OCI-LY3 (cell line): Measurements from ENCODE around the gene FAAH2.

Source experiments
- H2AFZ ChIP-seq: fragments of 200-600, 300-600 bp; shearing (Covaris generic); 2 replicates; pipeline ENCODE4 v1.6.0; 2014; ENCODE audit warnings: antibody characterized with exemption, low read depth, low read length
- H3K27ac ChIP-seq: fragments of 200-600, 300-600 bp; sonication (generic); 2 replicates; pipeline ENCODE4 v1.5.1; 2014; ENCODE audit warnings: mild to moderate bottlenecking, low read length, moderate library complexity, mixed read lengths
- H3K27me3 ChIP-seq: fragments of 200-600, 300-600 bp; sonication (generic); 2 replicates; pipeline ENCODE4 v1.6.1; 2014; ENCODE audit warnings: low read depth, low read length, mixed read lengths
- H3K36me3 ChIP-seq: fragments of 200-600, 300-600 bp; sonication (generic); replicated peaks from 2 replicates; pipeline ENCODE3; 2014; ENCODE audit warnings: low read depth, low read length, mixed read lengths
- H3K4me1 ChIP-seq: fragments of 300-600, 200-600 bp; sonication (generic); 2 replicates; pipeline ENCODE4 v1.6.1; 2014; ENCODE audit warnings: low read length, mixed read lengths
- H3K4me2 ChIP-seq: fragments of 200-600, 300-600 bp; sonication (generic); 2 replicates; pipeline ENCODE4 v1.6.1; 2014; ENCODE audit warnings: low read length, mixed read lengths
- H3K4me3 ChIP-seq: fragments of 300-600, 200-600 bp; sonication (generic); 2 replicates; pipeline ENCODE4 v1.5.1; 2014; ENCODE audit warnings: antibody characterized with exemption, mild to moderate bottlenecking, low read length, moderate library complexity
- H3K79me2 ChIP-seq: fragments of 300-600, 200-600 bp; shearing (Covaris generic); 2 replicates; pipeline ENCODE4 v1.6.1; 2014; ENCODE audit warnings: mild to moderate bottlenecking, low read length, mixed read lengths
- H3K9ac ChIP-seq: fragments of 300-600, 200-600 bp; shearing (Covaris generic); 2 replicates; pipeline ENCODE4 v1.6.0; 2014; ENCODE audit warnings: mild to moderate bottlenecking, low read length, moderate library complexity
- H3K9me3 ChIP-seq: fragments of 200-600, 300-600 bp; shearing (Covaris generic); 2 replicates; pipeline ENCODE4 v1.6.1; 2014; ENCODE audit warnings: low read length, mixed read lengths; ENCODE audit not compliant: insufficient read depth
- H4K20me1 ChIP-seq: fragments of 200-600, 300-600 bp; sonication (generic); 2 replicates; pipeline ENCODE4 v1.6.1; 2016; ENCODE audit warnings: low read length, mixed read lengths; ENCODE audit not compliant: insufficient read depth
- EZH2phosphoT487 ChIP-seq: fragments of 200-600 bp; shearing (Covaris generic); IDR thresholded peaks from 2 replicates; pipeline ENCODE4 v1.6.1; 2018; ENCODE audit warnings: antibody characterized with exemption, mixed run types, low read depth
- TF ChIP-seq, protein P1 (sequence below): fragments of 200-600, 300-600 bp; sonication (generic); IDR thresholded peaks from 2 replicates; pipeline ENCODE4 v1.5.1; 2014; ENCODE audit warnings: antibody characterized with exemption, low read length, low read depth

FAAH2 gene, protein sequence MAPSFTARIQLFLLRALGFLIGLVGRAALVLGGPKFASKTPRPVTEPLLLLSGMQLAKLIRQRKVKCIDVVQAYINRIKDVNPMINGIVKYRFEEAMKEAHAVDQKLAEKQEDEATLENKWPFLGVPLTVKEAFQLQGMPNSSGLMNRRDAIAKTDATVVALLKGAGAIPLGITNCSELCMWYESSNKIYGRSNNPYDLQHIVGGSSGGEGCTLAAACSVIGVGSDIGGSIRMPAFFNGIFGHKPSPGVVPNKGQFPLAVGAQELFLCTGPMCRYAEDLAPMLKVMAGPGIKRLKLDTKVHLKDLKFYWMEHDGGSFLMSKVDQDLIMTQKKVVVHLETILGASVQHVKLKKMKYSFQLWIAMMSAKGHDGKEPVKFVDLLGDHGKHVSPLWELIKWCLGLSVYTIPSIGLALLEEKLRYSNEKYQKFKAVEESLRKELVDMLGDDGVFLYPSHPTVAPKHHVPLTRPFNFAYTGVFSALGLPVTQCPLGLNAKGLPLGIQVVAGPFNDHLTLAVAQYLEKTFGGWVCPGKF

DNA sequence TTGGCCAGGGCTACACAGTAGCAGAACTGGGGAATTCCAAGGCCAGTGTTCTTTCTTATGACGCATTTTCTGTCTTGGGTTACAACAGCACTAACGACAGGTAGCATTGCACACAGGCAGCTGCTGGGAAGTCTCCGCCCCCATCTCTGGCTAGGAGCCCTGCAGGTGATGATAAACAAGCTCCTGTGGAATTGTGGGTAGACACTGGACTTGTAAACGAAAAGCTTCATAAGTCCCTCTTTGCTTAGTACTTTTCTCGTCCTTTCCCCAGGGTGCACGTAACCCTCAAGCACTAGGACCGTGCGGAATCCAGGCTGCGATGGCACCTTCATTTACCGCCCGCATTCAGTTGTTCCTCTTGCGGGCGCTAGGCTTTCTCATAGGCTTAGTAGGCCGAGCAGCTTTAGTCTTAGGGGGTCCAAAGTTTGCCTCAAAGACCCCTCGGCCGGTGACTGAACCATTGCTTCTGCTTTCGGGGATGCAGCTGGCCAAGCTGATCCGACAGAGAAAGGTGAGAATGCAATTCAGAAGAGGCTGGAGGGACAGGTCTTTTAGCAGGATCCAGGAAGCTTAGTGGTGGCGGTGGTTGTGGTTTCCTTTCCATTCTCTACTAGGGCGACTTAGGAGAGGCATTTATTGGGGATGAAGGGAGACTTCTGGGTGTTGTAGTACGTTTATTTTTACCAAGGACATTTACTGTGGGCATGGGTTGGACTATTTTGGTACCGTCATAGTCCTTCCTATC lies at the start of gene FAAH2:
FAAH2 (plus strand) TSS at position 200 of the 745 bp plus-strand sequence; CDS start at position 320, 120 bp downstream.
- H2AFZ ChIP-seq, result no peak within 1 kb of the TSS

DNA sequence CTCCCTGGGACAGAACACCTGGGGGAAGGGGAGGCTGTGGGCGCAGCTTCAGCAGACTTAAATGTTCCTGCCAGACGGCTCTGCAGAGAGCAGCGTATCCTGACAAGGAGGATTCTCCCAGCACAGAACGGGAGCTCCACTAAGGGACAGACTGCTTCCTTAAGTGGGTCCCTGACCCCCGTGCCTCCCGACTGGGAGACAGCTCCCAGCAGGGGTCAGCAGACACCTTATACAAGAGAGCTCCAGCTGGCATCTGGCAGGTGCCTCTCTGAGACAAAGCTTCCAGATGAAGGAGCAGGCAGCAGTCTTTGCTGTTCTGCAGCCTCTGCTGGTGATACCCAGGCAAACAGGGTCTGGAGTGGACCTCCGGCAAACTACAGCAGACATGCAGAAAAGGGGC lies 44.5 kb upstream of the FAAH2 start:
- Histone ChIP-seq H3K4me1 (no peaks in the 10 kb centered on the region), H3K4me3 (no peak overlapping the region), H3K36me3 (no peaks in the 10 kb centered on the region), H4K20me1 (no peaks in the 10 kb centered on the region), H3K4me2 (no peak overlapping the region), H3K27ac (no peak overlapping the region), H3K27me3 (no peaks in the 10 kb centered on the region), H3K9ac (no peak overlapping the region), H3K9me3 (no peaks in the 10 kb centered on the region), H3K79me2 (no peaks in the 10 kb centered on the region), H2AFZ (no peak overlapping the region)
- TF ChIP-seq, protein P1, sequence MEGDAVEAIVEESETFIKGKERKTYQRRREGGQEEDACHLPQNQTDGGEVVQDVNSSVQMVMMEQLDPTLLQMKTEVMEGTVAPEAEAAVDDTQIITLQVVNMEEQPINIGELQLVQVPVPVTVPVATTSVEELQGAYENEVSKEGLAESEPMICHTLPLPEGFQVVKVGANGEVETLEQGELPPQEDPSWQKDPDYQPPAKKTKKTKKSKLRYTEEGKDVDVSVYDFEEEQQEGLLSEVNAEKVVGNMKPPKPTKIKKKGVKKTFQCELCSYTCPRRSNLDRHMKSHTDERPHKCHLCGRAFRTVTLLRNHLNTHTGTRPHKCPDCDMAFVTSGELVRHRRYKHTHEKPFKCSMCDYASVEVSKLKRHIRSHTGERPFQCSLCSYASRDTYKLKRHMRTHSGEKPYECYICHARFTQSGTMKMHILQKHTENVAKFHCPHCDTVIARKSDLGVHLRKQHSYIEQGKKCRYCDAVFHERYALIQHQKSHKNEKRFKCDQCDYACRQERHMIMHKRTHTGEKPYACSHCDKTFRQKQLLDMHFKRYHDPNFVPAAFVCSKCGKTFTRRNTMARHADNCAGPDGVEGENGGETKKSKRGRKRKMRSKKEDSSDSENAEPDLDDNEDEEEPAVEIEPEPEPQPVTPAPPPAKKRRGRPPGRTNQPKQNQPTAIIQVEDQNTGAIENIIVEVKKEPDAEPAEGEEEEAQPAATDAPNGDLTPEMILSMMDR, result no peak
- TF ChIP-seq EZH2phosphoT487, result no peak

More for the DNA sequence above, at the start of gene FAAH2:
- Histone ChIP-seq H3K36me3 (no peaks in the 10 kb centered on the region), H3K4me2 (no peak within 1 kb of the TSS), H3K4me1 (no peaks in the 10 kb centered on the region), H3K27me3 (no peaks in the 10 kb centered on the region), H3K4me3 (no peak within 1 kb of the TSS), H3K9ac (no peak within 1 kb of the TSS), H4K20me1 (no peaks in the 10 kb centered on the region), H3K9me3 (no peaks in the 10 kb centered on the region), H3K79me2 (no peaks in the 10 kb centered on the region), H3K27ac (no peak within 1 kb of the TSS)
- TF ChIP-seq, protein P1, result no peak
- TF ChIP-seq EZH2phosphoT487, result no peak

DNA sequence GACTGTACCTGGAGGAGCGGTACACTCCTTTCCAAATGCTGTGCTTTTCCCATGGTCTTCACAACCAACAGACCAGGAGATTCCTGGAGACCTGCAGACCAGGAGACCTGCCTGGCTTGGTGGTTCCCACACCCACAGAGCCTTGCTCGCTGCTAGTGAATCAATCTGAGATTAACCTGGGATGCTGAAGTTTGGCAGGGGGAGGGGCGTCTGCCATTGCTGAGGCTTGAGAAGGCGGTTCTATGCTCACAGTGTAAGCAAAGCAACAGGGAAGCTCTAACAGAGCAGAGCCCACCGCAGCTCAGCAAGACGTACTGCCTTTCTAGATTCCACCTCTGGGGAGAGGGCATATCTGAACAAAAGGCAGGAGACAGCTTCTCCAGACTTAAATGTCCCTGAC lies 34.5 kb upstream of the FAAH2 start:
- no peak overlapping the region for H3K27ac ChIP-seq
- H3K4me1 ChIP-seq, result no peaks in the 10 kb centered on the region
- no peaks in the 10 kb centered on the region for H3K36me3 ChIP-seq
- H3K4me2 ChIP-seq, result no peak overlapping the region
- no peaks in the 10 kb centered on the region for H3K79me2 ChIP-seq
- no peaks in the 10 kb centered on the region for H4K20me1 ChIP-seq
- no peak overlapping the region for H3K4me3 ChIP-seq
- TF ChIP-seq, protein P1, result no peak
- TF ChIP-seq EZH2phosphoT487, result no peak
- no peaks in the 10 kb centered on the region for H3K27me3 ChIP-seq
- no peaks in the 10 kb centered on the region for H3K9me3 ChIP-seq
- H3K9ac ChIP-seq, result no peak overlapping the region
- H2AFZ ChIP-seq, result no peak overlapping the region

DNA sequence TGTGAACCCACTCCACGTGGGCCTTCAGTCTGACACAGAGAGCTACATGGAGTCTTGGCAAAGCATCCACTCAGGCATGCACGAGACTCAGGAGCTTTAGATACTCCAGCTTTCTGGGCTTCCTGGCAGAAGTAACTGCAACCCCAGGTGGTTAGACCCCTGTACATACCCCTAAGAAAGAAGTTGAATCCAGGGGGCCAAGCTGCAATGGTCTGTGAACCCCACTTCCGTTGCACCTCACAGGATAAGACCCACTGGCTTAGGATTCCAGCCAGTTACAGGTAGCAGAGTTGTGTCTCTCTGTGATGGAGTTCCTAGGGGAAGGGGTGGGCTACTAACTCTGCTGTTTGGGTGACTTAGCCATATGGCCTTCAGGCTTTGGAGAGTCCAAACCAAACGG lies 21.4 kb upstream of the FAAH2 start:
- Histone ChIP-seq H3K4me2 (no peak overlapping the region), H3K27ac (no peak overlapping the region), H3K27me3 (no peaks in the 10 kb centered on the region), H3K4me3 (no peak overlapping the region), H3K36me3 (no peaks in the 10 kb centered on the region), H2AFZ (no peak overlapping the region), H4K20me1 (no peaks in the 10 kb centered on the region), H3K9me3 (no peaks in the 10 kb centered on the region), H3K9ac (no peak overlapping the region), H3K79me2 (no peaks in the 10 kb centered on the region), H3K4me1 (no peaks in the 10 kb centered on the region)
- TF ChIP-seq EZH2phosphoT487, result no peak
- TF ChIP-seq, protein P1, result no peak
